HG03378 (cell line): ENCODE results near the gene EIF3CL.
"Not testable (repeated sequence)": the region's sequence is repeated elsewhere in the genome, so short reads cannot be mapped to it uniquely, and the experiment has no call there.

Source experiments
- ATAC-seq: cut with Tn5 transposase; IDR thresholded peaks from one replicate; pipeline ENCODE4 v1.9.1; 2021; ENCODE audit warnings: mild to moderate bottlenecking, moderate library complexity; ENCODE audit not compliant: unreplicated experiment

Gene EIF3CL

GRCh38 chr16:28364268-28365173 is 39.1 kb downstream of the EIF3CL start:
- not testable (repeated sequence) for ATAC-seq

GRCh38 chr16:28363408-28363807 is 40.2 kb downstream of the EIF3CL start, which contains the start of gene NPIPB6:
NPIPB6 (minus strand) TSS chr16:28363508; CDS start chr16:28362822, 686 bp downstream.
- not testable (repeated sequence) for ATAC-seq

- not testable (repeated sequence) for ATAC-seq
Observed at GRCh38 chr16:28362600-28362999, 41.0 kb downstream of the EIF3CL start.

- ATAC-seq, result not testable (repeated sequence)
Observed at GRCh38 chr16:28338230-28338629, 65.4 kb downstream of the EIF3CL start.

GRCh38 chr16:28336940-28337710 is 66.5 kb downstream of the EIF3CL start:
- ATAC-seq, result not testable (repeated sequence)

- ATAC-seq, result not testable (repeated sequence)
Observed at GRCh38 chr16:28335678-28336077, 68.0 kb downstream of the EIF3CL start.

GRCh38 chr16:28332632-28333031 is 71.0 kb downstream of the EIF3CL start:
- not testable (repeated sequence) for ATAC-seq

- not testable (repeated sequence) for ATAC-seq
Observed at GRCh38 chr16:28330981-28331380, 72.7 kb downstream of the EIF3CL start.

GRCh38 chr16:28330232-28330631 is 73.4 kb downstream of the EIF3CL start:
- not testable (repeated sequence) for ATAC-seq
